ENCODE results near the gene ZBED3. TPM values are rescaled to one million over a fixed set of nuclear protein-coding genes. Genes with fewer than 3 reads are reported as not detected.

The ZBED3 gene
- total RNA-seq, 3 donors from 2014 or later = 6.3 to 9.0 (median 7.9) TPM

DNA sequence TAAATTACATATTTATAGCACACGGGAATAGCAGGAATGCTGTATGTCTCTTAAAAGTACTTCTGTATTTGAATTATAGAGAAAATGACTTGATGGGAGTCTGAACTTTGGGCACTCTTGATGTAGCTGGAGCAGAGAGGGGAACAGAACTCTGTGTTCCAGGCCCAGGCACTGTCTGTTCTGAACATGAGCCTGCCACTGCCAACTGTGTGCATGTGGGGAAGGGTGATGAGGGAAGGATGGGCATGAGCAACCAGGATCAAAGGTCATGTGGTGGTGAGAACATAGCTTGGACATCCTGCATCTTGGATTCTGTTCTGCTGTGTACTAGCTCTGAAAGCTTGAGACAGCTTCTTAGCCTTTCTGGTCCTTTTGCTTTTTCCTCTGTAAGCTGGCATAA is 16.4 kb upstream of the ZBED3 start:
- intact Hi-C loops (cut with DNase I, micrococcal nuclease) = no loop called here
- no peak overlapping the region for H3K4me3 ChIP-seq
- H3K4me1 ChIP-seq (ENCODE audit: low read depth) = no peaks in the 10 kb centered on the region
- no peaks in the 10 kb centered on the region for H3K36me3 ChIP-seq (ENCODE audit: low read depth)
- DNase-seq (no peak), ATAC-seq (no peak)
- H3K9me3 ChIP-seq = no peaks in the 10 kb centered on the region
- TF ChIP-seq, protein P1, sequence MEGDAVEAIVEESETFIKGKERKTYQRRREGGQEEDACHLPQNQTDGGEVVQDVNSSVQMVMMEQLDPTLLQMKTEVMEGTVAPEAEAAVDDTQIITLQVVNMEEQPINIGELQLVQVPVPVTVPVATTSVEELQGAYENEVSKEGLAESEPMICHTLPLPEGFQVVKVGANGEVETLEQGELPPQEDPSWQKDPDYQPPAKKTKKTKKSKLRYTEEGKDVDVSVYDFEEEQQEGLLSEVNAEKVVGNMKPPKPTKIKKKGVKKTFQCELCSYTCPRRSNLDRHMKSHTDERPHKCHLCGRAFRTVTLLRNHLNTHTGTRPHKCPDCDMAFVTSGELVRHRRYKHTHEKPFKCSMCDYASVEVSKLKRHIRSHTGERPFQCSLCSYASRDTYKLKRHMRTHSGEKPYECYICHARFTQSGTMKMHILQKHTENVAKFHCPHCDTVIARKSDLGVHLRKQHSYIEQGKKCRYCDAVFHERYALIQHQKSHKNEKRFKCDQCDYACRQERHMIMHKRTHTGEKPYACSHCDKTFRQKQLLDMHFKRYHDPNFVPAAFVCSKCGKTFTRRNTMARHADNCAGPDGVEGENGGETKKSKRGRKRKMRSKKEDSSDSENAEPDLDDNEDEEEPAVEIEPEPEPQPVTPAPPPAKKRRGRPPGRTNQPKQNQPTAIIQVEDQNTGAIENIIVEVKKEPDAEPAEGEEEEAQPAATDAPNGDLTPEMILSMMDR (IDR thresholded peaks at IDR 0.05) = no peak

DNA sequence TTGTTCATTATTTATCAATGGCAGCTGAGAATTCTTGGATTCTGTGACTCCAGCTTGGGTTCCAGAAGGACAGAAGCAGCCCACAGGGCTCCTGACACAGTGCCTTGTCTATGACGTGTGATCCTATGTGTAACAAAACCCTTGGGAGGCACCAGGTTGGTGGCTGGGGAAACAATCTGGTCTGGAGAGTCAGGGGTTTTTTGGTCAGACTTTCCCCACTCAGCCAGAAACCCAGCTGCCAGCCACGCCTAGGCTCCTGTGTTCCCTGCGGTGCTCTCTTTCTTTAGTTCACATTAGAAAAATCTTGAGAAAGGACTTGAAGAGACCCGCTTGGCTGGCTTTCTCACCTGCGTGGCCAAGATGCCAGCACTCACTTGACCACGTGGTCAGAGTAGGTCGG is 15.5 kb upstream of the ZBED3 start:
- no peak overlapping the region for H3K4me3 ChIP-seq
- no peaks in the 10 kb centered on the region for H3K4me1 ChIP-seq (ENCODE audit: low read depth)
- H3K36me3 ChIP-seq (ENCODE audit: low read depth) = no peaks in the 10 kb centered on the region
- TF ChIP-seq, protein P1 (IDR thresholded peaks at IDR 0.05) = no peak
- H3K9me3 ChIP-seq = no peaks in the 10 kb centered on the region
- DNase-seq (no peak), ATAC-seq (no peak)
- intact Hi-C loops (cut with DNase I, micrococcal nuclease) = no loop called here

DNA sequence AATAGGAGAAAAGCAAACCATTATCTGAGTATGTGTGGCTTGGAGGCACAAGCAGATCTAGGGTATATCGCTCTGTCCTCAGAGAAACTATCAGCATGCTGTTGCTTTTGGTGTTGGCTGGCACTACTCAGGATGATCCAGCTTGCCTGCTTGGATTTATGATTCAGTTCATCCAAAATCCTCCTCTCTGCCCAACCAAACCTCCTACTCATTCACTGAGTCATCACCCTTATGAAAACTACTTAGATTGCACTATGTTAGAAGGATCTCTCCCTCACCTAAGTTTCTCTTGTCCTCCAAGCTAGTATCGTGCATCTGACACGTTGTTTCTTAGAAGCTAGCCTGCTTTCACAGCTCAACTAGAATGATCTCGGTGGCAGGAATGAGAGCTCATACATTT is 14.2 kb upstream of the ZBED3 start:
- DNase-seq (no peak), ATAC-seq (no peak)
- no peaks in the 10 kb centered on the region for H3K36me3 ChIP-seq (ENCODE audit: low read depth)
- no peak overlapping the region for H3K4me3 ChIP-seq
- H3K4me1 ChIP-seq (ENCODE audit: low read depth) = no peaks in the 10 kb centered on the region
- TF ChIP-seq, protein P1 (IDR thresholded peaks at IDR 0.05) = no peak
- intact Hi-C loops (cut with DNase I, micrococcal nuclease) = no loop called here
- no peaks in the 10 kb centered on the region for H3K9me3 ChIP-seq

DNA sequence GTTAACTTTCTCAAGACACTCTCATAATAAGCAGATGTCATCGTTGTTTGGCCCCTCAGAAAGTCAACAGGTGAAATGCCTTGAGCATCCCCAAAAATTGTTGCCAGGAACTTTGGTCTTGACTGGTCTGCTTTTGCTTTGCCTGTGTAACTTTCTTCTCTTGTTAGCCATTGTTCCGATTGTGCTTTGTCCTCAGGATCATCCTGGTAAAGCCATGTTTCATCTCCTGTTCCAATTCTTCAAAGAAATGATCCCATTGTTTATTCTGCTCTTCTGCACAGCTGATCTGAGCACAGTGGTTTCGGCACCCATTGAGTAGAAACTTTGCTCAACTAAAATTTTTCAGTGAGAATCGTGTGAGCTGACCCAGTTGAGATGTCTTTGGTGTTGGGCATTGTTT is 8.1 kb upstream of the ZBED3 start:
- DNase-seq = no peak
- no peaks in the 10 kb centered on the region for H3K4me1 ChIP-seq (ENCODE audit: low read depth)
- no peak for ATAC-seq
- no peaks in the 10 kb centered on the region for H3K36me3 ChIP-seq (ENCODE audit: low read depth)
- intact Hi-C loops (cut with DNase I, micrococcal nuclease) = no loop called here
- H3K4me3 ChIP-seq = no peak overlapping the region
- TF ChIP-seq, protein P1 (IDR thresholded peaks at IDR 0.05) = no peak
- no peaks in the 10 kb centered on the region for H3K9me3 ChIP-seq

DNA sequence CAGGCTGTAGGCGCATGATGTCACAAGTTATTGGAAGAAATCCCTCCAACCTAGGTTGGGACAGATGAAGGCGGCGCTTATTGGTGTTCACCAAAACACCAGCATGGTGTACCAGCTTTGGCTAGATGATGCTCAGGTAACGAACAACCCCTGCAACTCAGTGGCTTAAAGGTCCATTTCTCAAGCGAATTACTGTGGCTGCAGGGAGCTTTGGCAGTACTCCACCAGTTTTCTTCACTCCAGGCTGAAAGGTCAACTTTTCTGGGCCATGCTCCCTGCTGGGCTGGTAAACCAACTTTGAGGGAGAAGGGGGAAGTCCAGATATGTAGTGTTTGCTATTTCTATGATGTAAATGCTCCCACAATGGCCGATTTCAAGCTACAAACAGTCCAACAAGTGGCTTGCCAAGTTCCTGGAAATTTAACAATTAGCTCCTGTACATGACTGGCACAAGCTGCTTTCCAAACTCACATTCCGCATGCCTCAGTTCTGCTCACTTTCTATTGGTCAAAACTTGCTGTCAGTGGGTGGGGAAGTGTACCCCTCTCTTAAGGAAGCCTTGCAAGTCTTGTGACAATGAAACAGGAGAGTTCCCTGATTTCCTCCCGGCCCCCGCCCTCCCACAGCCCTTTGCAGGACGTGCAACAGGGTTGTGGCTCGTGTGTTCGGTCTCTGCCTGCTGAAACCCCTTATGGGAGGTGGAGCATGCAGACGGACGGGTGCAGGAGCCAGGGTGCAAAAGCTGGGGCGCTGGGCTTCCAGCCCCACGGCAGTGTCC is 588 bp upstream of the ZBED3 start:
- no peaks in the 10 kb centered on the region for H3K36me3 ChIP-seq (ENCODE audit: low read depth)
- intact Hi-C loops (cut with DNase I, micrococcal nuclease) = no loop called here
- H3K9me3 ChIP-seq = no peaks in the 10 kb centered on the region
- H3K4me1 ChIP-seq (ENCODE audit: low read depth) = peaks cover 13% of the 10 kb centered on the region
- TF ChIP-seq, protein P1 (IDR thresholded peaks at IDR 0.05) = no peak
- peak; percentile 29 for ATAC-seq
- H3K4me3 ChIP-seq = peak overlapping the region; percentile 46
- peak; percentile 33 to 63 (median 56) for DNase-seq

DNA sequence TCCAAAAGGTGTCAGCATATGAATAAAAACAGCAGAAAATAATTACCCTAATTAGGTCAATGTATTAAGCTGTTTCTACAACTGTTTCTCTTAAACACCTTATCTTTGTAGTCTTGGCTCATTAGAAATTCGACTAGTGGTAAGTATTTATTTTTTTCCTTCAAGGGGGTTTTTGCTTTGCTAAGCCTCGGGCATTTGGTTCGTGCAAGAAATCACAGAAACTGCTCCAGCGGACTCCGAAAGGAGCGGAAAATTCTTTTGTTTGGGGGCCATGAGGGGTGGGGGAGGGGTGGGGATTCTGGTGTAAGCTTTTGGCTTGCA is 757 bp downstream of the ZBED3 start:
- DNase-seq (no peak), ATAC-seq (no peak)
- TF ChIP-seq, protein P1 (IDR thresholded peaks at IDR 0.05) = no peak
- H3K4me3 ChIP-seq = peak overlapping the region; percentile 46
- peaks cover 13% of the 10 kb centered on the region for H3K4me1 ChIP-seq (ENCODE audit: low read depth)
- intact Hi-C loops (cut with DNase I, micrococcal nuclease) = no loop called here
- no peaks in the 10 kb centered on the region for H3K9me3 ChIP-seq
- no peaks in the 10 kb centered on the region for H3K36me3 ChIP-seq (ENCODE audit: low read depth)
